MM.1S (cell line): ENCODE measurements around the gene PLPPR4.

Experiments used
- DNase-seq: peaks from one replicate; pipeline ENCODE4 v3.0.0-alpha.2; 2015
- H2AFZ ChIP-seq: fragments of 300-600 bp; sonication (generic); 2 replicates; pipeline ENCODE4 v1.6.0; 2016; ENCODE audit warnings: antibody characterized with exemption, low read length
- H3F3A ChIP-seq: fragments of 300-600 bp; sonication (generic); 2 replicates; pipeline ENCODE4 v1.6.1; 2016; ENCODE audit warnings: mild to moderate bottlenecking, antibody characterized with exemption, low read length, moderate library complexity, mixed read lengths; ENCODE audit not compliant: insufficient read depth
- H3K27ac ChIP-seq: fragments of 300-600 bp; sonication (generic); 2 replicates; pipeline ENCODE4 v1.5.1; 2016; ENCODE audit warnings: mild to moderate bottlenecking, low read length
- H3K27me3 ChIP-seq: fragments of 300-600 bp; sonication (generic); replicated peaks from 2 replicates; pipeline ENCODE4 v1.6.0; 2016; ENCODE audit warnings: low read length; ENCODE audit not compliant: insufficient read depth
- H3K36me3 ChIP-seq: fragments of 300-600 bp; sonication (generic); replicated peaks from 2 replicates; pipeline ENCODE4 v1.6.1; 2016; ENCODE audit warnings: mild to moderate bottlenecking, low read length, mixed read lengths; ENCODE audit not compliant: insufficient read depth
- H3K4me1 ChIP-seq: fragments of 300-600 bp; sonication (generic); 2 replicates; pipeline ENCODE4 v1.6.1; 2016; ENCODE audit warnings: low read length, mixed read lengths
- H3K4me2 ChIP-seq: fragments of 300-600 bp; sonication (generic); 2 replicates; pipeline ENCODE4 v1.6.0; 2016; ENCODE audit warnings: low read depth, low read length
- H3K4me3 ChIP-seq: fragments of 300-600 bp; sonication (generic); 2 replicates; pipeline ENCODE4 v1.5.1; 2016; ENCODE audit warnings: low read length, mixed read lengths
- H3K79me2 ChIP-seq: fragments of 300-600 bp; sonication (generic); 2 replicates; pipeline ENCODE4 v1.6.1; 2016; ENCODE audit warnings: mixed run types, low read length, mixed read lengths
- H3K9ac ChIP-seq: fragments of 300-600 bp; sonication (generic); 2 replicates; pipeline ENCODE4 v1.6.1; 2016; ENCODE audit warnings: low read length, mixed read lengths
- H3K9me2 ChIP-seq: fragments of 300-600 bp; sonication (generic); replicated peaks from 2 replicates; pipeline ENCODE4 v1.6.1; 2016; ENCODE audit warnings: mild to moderate bottlenecking, low read length, mixed read lengths; ENCODE audit not compliant: insufficient read depth
- H3K9me3 ChIP-seq: fragments of 300-600 bp; sonication (generic); replicated peaks from 2 replicates; pipeline ENCODE4 v1.6.1; 2016; ENCODE audit warnings: mild to moderate bottlenecking, low read length, mixed read lengths; ENCODE audit not compliant: insufficient read depth
- H4K20me1 ChIP-seq: fragments of 300-600 bp; sonication (generic); 2 replicates; pipeline ENCODE4 v1.6.1; 2016; ENCODE audit warnings: mild to moderate bottlenecking, low read length, moderate library complexity, mixed read lengths; ENCODE audit not compliant: insufficient read depth
- EZH2 ChIP-seq: fragments of 300-600 bp; sonication (generic); optimal IDR thresholded peaks from 2 replicates; pipeline ENCODE3; 2017; ENCODE audit warnings: low read depth, mild to moderate bottlenecking, antibody characterized with exemption, low read length, mixed read lengths
- EZH2phosphoT487 ChIP-seq: fragments of 300-600 bp; sonication (generic); IDR thresholded peaks from 2 replicates; pipeline ENCODE4 v1.6.1; 2018; ENCODE audit warnings: antibody characterized with exemption, low read length
- TF ChIP-seq, protein P1 (sequence below): fragments of 300-600 bp; sonication (generic); IDR thresholded peaks from 2 replicates; pipeline ENCODE4 v1.5.1; 2016; ENCODE audit warnings: antibody characterized with exemption, low read length, mixed read lengths

The PLPPR4 gene

DNA sequence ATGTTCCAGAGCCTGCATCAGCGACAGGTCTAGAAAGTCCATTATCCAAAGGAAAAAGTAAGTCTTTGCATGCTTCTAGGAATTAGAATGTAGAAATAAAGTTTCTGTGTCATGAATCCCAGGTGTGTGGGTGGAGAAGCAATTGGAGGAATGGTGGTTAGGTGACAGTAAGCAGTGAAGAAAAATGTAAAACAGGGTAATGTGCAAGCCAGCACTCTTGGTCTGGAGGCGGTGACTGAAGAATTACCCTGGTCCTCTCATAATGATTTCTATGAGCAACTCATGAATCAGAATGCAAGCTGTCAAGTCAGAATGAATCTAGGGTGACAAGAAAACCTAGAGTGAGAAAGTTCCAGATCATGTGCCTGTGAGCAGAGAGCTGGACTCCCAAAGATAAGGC is 33.6 kb downstream of the PLPPR4 start:
- Histone ChIP-seq H3F3A (no peaks in the 10 kb centered on the region), H2AFZ (no peak overlapping the region), H3K4me1 (no peaks in the 10 kb centered on the region), H3K27ac (no peak overlapping the region), H3K4me3 (no peak overlapping the region), H4K20me1 (no peaks in the 10 kb centered on the region), H3K9ac (no peak overlapping the region), H3K9me2 (no peaks in the 10 kb centered on the region), H3K36me3 (no peaks in the 10 kb centered on the region), H3K79me2 (no peaks in the 10 kb centered on the region), H3K27me3 (no peaks in the 10 kb centered on the region), H3K9me3 (no peaks in the 10 kb centered on the region), H3K4me2 (no peak overlapping the region)
- no peak for TF ChIP-seq EZH2phosphoT487
- TF ChIP-seq, protein P1, sequence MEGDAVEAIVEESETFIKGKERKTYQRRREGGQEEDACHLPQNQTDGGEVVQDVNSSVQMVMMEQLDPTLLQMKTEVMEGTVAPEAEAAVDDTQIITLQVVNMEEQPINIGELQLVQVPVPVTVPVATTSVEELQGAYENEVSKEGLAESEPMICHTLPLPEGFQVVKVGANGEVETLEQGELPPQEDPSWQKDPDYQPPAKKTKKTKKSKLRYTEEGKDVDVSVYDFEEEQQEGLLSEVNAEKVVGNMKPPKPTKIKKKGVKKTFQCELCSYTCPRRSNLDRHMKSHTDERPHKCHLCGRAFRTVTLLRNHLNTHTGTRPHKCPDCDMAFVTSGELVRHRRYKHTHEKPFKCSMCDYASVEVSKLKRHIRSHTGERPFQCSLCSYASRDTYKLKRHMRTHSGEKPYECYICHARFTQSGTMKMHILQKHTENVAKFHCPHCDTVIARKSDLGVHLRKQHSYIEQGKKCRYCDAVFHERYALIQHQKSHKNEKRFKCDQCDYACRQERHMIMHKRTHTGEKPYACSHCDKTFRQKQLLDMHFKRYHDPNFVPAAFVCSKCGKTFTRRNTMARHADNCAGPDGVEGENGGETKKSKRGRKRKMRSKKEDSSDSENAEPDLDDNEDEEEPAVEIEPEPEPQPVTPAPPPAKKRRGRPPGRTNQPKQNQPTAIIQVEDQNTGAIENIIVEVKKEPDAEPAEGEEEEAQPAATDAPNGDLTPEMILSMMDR, result no peak
- TF ChIP-seq EZH2, result no peak
- DNase-seq, result no peak

DNA sequence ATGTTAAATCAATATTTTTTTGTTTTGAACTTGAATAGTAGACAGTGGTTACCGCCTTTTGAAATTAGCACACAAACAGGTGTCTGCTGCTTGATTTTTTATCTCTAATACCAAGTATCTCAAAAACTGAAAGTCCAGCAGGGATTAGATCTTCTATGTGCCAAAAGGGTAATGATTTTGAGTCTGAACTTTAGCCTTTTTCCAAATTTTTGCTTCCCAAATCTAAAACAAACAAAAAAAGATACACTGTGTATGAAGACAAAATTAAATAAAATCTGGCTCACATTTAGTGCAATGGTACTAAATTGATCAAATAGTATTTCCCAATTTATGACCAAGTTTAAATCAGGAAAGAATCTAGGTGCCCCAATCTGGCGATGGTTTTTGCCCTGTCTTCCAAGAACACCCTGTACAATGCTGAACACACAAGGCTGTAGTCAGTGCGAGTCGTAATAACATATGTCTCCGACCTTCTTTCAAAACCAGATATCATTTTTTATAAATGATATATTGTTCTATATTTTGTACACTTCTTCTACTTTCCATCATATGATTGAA is 40.5 kb downstream of the PLPPR4 start:
- H3K9me3 ChIP-seq, result no peaks in the 10 kb centered on the region
- H3K4me2 ChIP-seq, result no peak overlapping the region
- no peak for DNase-seq
- H3K4me3 ChIP-seq, result no peak overlapping the region
- H4K20me1 ChIP-seq, result no peaks in the 10 kb centered on the region
- no peak overlapping the region for H3K9ac ChIP-seq
- no peaks in the 10 kb centered on the region for H3K79me2 ChIP-seq
- H3K4me1 ChIP-seq, result no peaks in the 10 kb centered on the region
- TF ChIP-seq EZH2 (no peak), EZH2phosphoT487 (no peak)
- TF ChIP-seq, protein P1, result no peak
- no peaks in the 10 kb centered on the region for H3F3A ChIP-seq
- H3K27me3 ChIP-seq, result no peaks in the 10 kb centered on the region
- no peaks in the 10 kb centered on the region for H3K36me3 ChIP-seq
- H3K9me2 ChIP-seq, result no peaks in the 10 kb centered on the region
- no peak overlapping the region for H3K27ac ChIP-seq
- no peak overlapping the region for H2AFZ ChIP-seq

DNA sequence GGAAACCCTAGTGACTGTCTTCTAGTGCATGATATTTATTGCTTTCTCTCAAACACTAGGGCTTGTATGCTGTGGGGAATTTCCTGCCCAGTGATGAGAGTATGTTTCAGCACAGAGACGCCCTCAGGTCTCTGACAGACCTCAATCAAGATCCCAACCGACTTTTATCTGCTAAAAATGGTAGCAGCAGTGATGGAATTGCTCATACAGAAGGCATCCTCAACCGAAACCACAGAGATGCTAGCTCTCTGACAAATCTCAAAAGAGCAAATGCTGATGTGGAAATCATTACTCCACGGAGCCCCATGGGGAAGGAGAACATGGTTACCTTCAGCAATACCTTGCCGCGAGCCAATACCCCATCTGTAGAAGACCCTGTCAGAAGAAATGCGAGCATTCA is 41.3 kb downstream of the PLPPR4 start:
- Histone ChIP-seq H2AFZ (no peak overlapping the region), H3K9me2 (no peaks in the 10 kb centered on the region), H3K9me3 (no peaks in the 10 kb centered on the region), H4K20me1 (no peaks in the 10 kb centered on the region), H3K36me3 (no peaks in the 10 kb centered on the region), H3K4me2 (no peak overlapping the region), H3F3A (no peaks in the 10 kb centered on the region), H3K4me1 (no peaks in the 10 kb centered on the region), H3K4me3 (no peak overlapping the region), H3K27me3 (no peaks in the 10 kb centered on the region), H3K79me2 (no peaks in the 10 kb centered on the region), H3K9ac (no peak overlapping the region), H3K27ac (no peak overlapping the region)
- no peak for DNase-seq
- TF ChIP-seq EZH2phosphoT487 (no peak), EZH2 (no peak)
- TF ChIP-seq, protein P1, result no peak
